Measurements from ENCODE around the gene TRIP12. TPM values are rescaled to one million over a fixed set of nuclear protein-coding genes. Genes with fewer than 3 reads are reported as not detected.

The TRIP12 gene
- total and polyA plus RNA-seq, 2 donors (not counting 3 experiments of a cell fraction or from before 2014, with no cell fraction given) = 53.8 to 278 TPM

- ChIA-PET POLR2A (no interaction called here), CTCF (no interaction called here)
- H3K79me2 ChIP-seq (ENCODE audit: control insufficient read depth, insufficient read depth, low read length) = no peaks in the 10 kb centered on the region
- H3K27me3 ChIP-seq (ENCODE audit: control insufficient read depth in 2 of 2, insufficient read depth in 2 of 2, low read length in 2 of 2) = no peaks in the 10 kb centered on the region
- no peak overlapping the region for H2AFZ ChIP-seq (ENCODE audit: low read depth, low read length)
- H3K9ac ChIP-seq (replicated peaks; ENCODE audit: extremely low read depth, insufficient read depth, low read length) = no peak overlapping the region
- no TSS peak for BruUV-seq (replicated peaks)
- no peak for FAIRE-seq
- no peaks in the 10 kb centered on the region for H3K4me1 ChIP-seq (ENCODE audit: control insufficient read depth, extremely low read depth, insufficient read depth, low read length)
- intact Hi-C loops (cut with micrococcal nuclease) = no loop called here
- H3K9me1 ChIP-seq (replicated peaks; ENCODE audit: control insufficient read depth, extremely low read depth, insufficient read depth, low read length) = no peaks in the 10 kb centered on the region
- H3K4me2 ChIP-seq (ENCODE audit: insufficient read depth, low read length) = no peak overlapping the region
- no peak for TF ChIP-seq MYC (IDR thresholded peaks at IDR 0.05; ENCODE audit: low read depth, low read length)
- TF ChIP-seq JUN (IDR thresholded peaks at IDR 0.05; ENCODE audit: borderline replicate concordance, insufficient read depth, insufficient read length, low read depth) = no peak
- no peak for TF ChIP-seq GATA2 (IDR thresholded peaks at IDR 0.05; ENCODE audit: insufficient read depth, insufficient read length, low read depth, low read length)
- TF ChIP-seq FOS (IDR thresholded peaks at IDR 0.05; ENCODE audit: borderline replicate concordance, insufficient read depth, low read length) = no peak
- no peak for TF ChIP-seq EZH2 (IDR thresholded peaks at IDR 0.05; ENCODE audit: borderline replicate concordance, low read depth, low read length, severe bottlenecking)
- no peak for TF ChIP-seq POLR2A (IDR thresholded peaks at IDR 0.05; ENCODE audit: low read depth, low read length)
- no peak for TF ChIP-seq POLR2AphosphoS5 (IDR thresholded peaks at IDR 0.05; ENCODE audit: insufficient read depth, low read depth, low read length)
- no peak for TF ChIP-seq MAX (IDR thresholded peaks at IDR 0.05; ENCODE audit: insufficient read depth, insufficient read length)
- no peak for TF ChIP-seq CTCF (IDR thresholded peaks at IDR 0.05; ENCODE audit: extremely low read depth in 1 of 2, insufficient read depth in 1 of 2, low read depth in 1 of 2, low read length in 2 of 2)
- no peaks in the 10 kb centered on the region for H3K9me3 ChIP-seq (replicated peaks; ENCODE audit: control insufficient read depth, insufficient read depth, low read length)
- H3K36me3 ChIP-seq (ENCODE audit: control insufficient read depth in 2 of 2, extremely low read depth in 1 of 2, insufficient read depth in 2 of 2, low read length in 2 of 2) = no peaks in the 10 kb centered on the region
- no peak overlapping the region for H3K27ac ChIP-seq (ENCODE audit: insufficient read depth, low read depth, low read length)
- dilution Hi-C loops (cut with MboI; ENCODE audit: extremely low pct_ligation_motif_present, low sequenced_read_pairs) = no loop called here
- no peak for DNase-seq (ENCODE audit: low read depth, low spot score)
- no peaks in the 10 kb centered on the region for H4K20me1 ChIP-seq (replicated peaks; ENCODE audit: control insufficient read depth, extremely low read depth, insufficient read depth, low read length)
- no peak overlapping the region for H3K4me3 ChIP-seq (replicated peaks in 1 of 3; ENCODE audit: insufficient read depth in 1 of 3, low read depth in 1 of 3, low read length in 3 of 3)
Observed at GRCh38 chr2:229952256-229952835, 30.5 kb upstream of the TRIP12 start.
